Measurements from ENCODE around the gene TNFRSF11A.

Gene TNFRSF11A

DNA sequence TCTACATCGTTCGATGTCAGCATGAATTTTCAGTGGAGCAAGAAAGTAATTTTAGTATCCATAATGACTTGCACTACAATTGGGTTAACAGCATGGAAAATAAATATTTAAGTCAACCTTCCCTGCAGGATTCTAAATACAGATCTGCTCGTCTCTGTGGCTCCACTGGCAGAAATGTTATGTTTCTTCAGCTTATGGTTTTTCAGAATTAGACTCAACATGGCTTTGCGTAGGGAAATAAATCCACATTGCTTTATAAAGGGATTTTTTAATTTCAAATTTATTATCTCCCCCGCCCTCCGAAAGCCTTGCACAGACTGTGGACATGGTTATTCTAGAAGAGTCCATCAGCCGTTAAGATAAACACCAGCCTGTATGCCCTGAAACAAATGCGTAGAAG lies 18.2 kb downstream of the TNFRSF11A start:
- H3K36me3 ChIP-seq (replicated peaks in 1 of 2; ENCODE audit: control insufficient read depth in 2 of 2, insufficient read depth in 2 of 2, low read length in 2 of 2) = no peaks in the 10 kb centered on the region
- H2BK120ac ChIP-seq (ENCODE audit: low read depth, low read length) = no peak overlapping the region

DNA sequence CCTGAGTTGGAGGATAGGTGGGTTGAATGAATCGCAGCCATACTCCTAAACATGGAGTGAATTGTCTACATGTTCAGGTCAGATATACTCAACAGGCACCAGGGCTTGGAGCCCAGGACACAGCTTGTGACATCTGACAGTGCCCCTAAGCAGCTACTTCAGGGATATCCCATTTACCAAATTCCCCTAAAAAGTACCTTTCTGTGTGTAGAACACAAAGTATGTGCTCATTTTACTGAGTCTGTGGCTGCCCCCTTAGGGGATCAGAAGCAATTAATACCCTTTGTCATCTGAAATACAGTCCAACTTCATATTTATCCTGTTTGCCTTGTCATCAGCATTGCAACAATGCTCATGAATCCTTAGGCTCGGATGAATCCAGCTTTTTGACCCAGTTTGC lies 20.8 kb downstream of the TNFRSF11A start:
- H3K9me3 ChIP-seq (replicated peaks in 1 of 2; ENCODE audit: control insufficient read depth in 2 of 2, insufficient read depth in 1 of 2, low read depth in 1 of 2, low read length in 2 of 2) = no peaks in the 10 kb centered on the region
- no peak overlapping the region for H2AK5ac ChIP-seq (ENCODE audit: low read depth, low read length)
- WGBS, 2 donors (ENCODE audit: extremely low coverage in 2 of 2, insufficient read length in 2 of 2, insufficient replicate concordance in 1 of 2) = no CpG with 5 or more reads among the region's 2 CpGs
- H3K14ac ChIP-seq (ENCODE audit: low read length) = no peak overlapping the region
- H2BK12ac ChIP-seq (ENCODE audit: low read length) = no peak overlapping the region
- no peak overlapping the region for H3K9ac ChIP-seq (ENCODE audit: low read depth, low read length, poor library complexity)
- H3K4me2 ChIP-seq (ENCODE audit: insufficient read depth, low read length, poor library complexity, severe bottlenecking) = no peak overlapping the region
- H2BK5ac ChIP-seq (ENCODE audit: low read length) = no peak overlapping the region
- H3K23ac ChIP-seq (ENCODE audit: low read depth, low read length, poor library complexity) = no peak overlapping the region
- no peak overlapping the region for H2BK120ac ChIP-seq (ENCODE audit: low read depth, low read length)
- no peak overlapping the region for H3K27ac ChIP-seq (replicated peaks; ENCODE audit: low read length)
- no peak overlapping the region for H3K4me3 ChIP-seq (ENCODE audit: low read length in 2 of 2)
- no peak overlapping the region for H4K8ac ChIP-seq (ENCODE audit: low read depth, low read length)
- no peak overlapping the region for H2AFZ ChIP-seq (ENCODE audit: low read length)
- H3K18ac ChIP-seq (ENCODE audit: low read length) = no peak overlapping the region
- no peaks in the 10 kb centered on the region for H3K79me1 ChIP-seq (ENCODE audit: low read depth, low read length)
- H3K4ac ChIP-seq (ENCODE audit: low read length) = no peak overlapping the region
- H2BK15ac ChIP-seq (ENCODE audit: low read length) = no peak overlapping the region
- H3K36me3 ChIP-seq (replicated peaks in 1 of 2; ENCODE audit: control insufficient read depth in 2 of 2, insufficient read depth in 2 of 2, low read length in 2 of 2) = no peaks in the 10 kb centered on the region
- H4K91ac ChIP-seq (ENCODE audit: low read depth, low read length, poor library complexity) = no peak overlapping the region
- H3K27me3 ChIP-seq (ENCODE audit: control insufficient read depth in 3 of 3, insufficient read depth in 3 of 3, low read depth in 1 of 3, low read length in 3 of 3) = peaks cover 0 to 7% (median 0%) of the 10 kb centered on the region in 3 experiments
- H3K4me1 ChIP-seq (ENCODE audit: control insufficient read depth in 2 of 2, insufficient read depth in 1 of 2, low read depth in 1 of 2, low read length in 2 of 2) = peaks cover 9 to 12% of the 10 kb centered on the region in 2 donors
- DNase-seq (ENCODE audit: low spot score) = no peak

More for the DNA sequence above, 18.2 kb downstream of the TNFRSF11A start:
- H3K27me3 ChIP-seq (ENCODE audit: control insufficient read depth in 3 of 3, insufficient read depth in 3 of 3, low read depth in 1 of 3, low read length in 3 of 3) = peaks cover 0 to 9% (median 3%) of the 10 kb centered on the region in 3 experiments
- no peak overlapping the region for H2BK5ac ChIP-seq (ENCODE audit: low read length)
- no peak overlapping the region for H3K27ac ChIP-seq (replicated peaks; ENCODE audit: low read length)
- no peak overlapping the region for H2BK12ac ChIP-seq (ENCODE audit: low read length)
- no CpG with 5 or more reads among the region's 8 CpGs for WGBS, 2 donors (ENCODE audit: extremely low coverage in 2 of 2, insufficient read length in 2 of 2, insufficient replicate concordance in 1 of 2)
- no peak overlapping the region for H3K18ac ChIP-seq (ENCODE audit: low read length)
- H4K91ac ChIP-seq (ENCODE audit: low read depth, low read length, poor library complexity) = no peak overlapping the region
- no peak overlapping the region for H3K9ac ChIP-seq (ENCODE audit: low read depth, low read length, poor library complexity)
- H4K8ac ChIP-seq (ENCODE audit: low read depth, low read length) = no peak overlapping the region
- H3K9me3 ChIP-seq (replicated peaks in 1 of 2; ENCODE audit: control insufficient read depth in 2 of 2, insufficient read depth in 1 of 2, low read depth in 1 of 2, low read length in 2 of 2) = no peaks in the 10 kb centered on the region
- no peak overlapping the region for H3K4me2 ChIP-seq (ENCODE audit: insufficient read depth, low read length, poor library complexity, severe bottlenecking)
- no peak overlapping the region for H3K23ac ChIP-seq (ENCODE audit: low read depth, low read length, poor library complexity)
- DNase-seq (ENCODE audit: low spot score) = no peak
- H2AK5ac ChIP-seq (ENCODE audit: low read depth, low read length) = no peak overlapping the region
- no peak overlapping the region for H2AFZ ChIP-seq (ENCODE audit: low read length)
- no peak overlapping the region for H3K14ac ChIP-seq (ENCODE audit: low read length)
- no peak overlapping the region for H3K4ac ChIP-seq (ENCODE audit: low read length)
- no peak overlapping the region for H2BK15ac ChIP-seq (ENCODE audit: low read length)
- peaks cover 12 to 19% of the 10 kb centered on the region in 2 donors for H3K4me1 ChIP-seq (ENCODE audit: control insufficient read depth in 2 of 2, insufficient read depth in 1 of 2, low read depth in 1 of 2, low read length in 2 of 2)
- H3K79me1 ChIP-seq (ENCODE audit: low read depth, low read length) = no peaks in the 10 kb centered on the region
- no peak overlapping the region for H3K4me3 ChIP-seq (ENCODE audit: low read length in 2 of 2)

DNA sequence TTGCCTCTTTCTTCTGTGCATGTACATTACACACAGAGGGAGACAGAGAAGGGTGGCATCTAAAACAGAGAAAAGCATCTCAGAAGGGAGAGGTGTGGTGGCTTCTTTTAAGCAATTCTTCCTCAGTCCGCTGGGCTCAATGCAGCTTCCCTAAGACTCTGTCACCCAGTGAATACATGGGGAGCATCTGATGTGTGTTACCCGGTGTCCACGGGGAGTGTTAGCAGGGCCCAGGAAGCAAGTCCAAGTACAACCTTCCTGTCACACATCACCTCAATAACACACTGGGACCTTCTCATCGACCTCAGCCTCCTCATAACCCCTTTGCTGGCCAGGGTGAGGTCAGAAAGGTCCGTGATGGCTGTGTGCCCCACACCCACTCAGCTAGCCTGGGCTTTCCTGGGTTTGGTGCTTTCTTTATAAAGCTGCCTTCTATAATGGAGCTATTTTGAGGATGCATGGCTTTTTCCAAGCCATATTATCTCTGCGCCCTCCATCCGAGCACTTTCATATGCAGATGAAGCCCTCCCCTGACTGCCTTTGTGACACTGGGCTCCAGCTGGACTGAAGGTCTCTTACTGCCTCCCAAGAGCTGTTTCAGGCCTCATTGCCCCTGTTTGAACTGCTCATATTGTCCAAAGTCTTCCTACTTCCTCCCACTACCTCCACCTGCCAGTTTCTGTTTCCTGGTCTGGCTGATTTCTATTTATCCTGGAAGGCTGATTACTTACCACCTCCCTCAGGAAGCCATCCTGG lies 21.4 kb downstream of the TNFRSF11A start:
- no peak overlapping the region for H3K23ac ChIP-seq (ENCODE audit: low read depth, low read length, poor library complexity)
- no peaks in the 10 kb centered on the region for H3K36me3 ChIP-seq (replicated peaks in 1 of 2; ENCODE audit: control insufficient read depth in 2 of 2, insufficient read depth in 2 of 2, low read length in 2 of 2)
- peak overlapping the region; percentile 34 for H3K18ac ChIP-seq (ENCODE audit: low read length)
- H3K14ac ChIP-seq (ENCODE audit: low read length) = no peak overlapping the region
- H2AK5ac ChIP-seq (ENCODE audit: low read depth, low read length) = no peak overlapping the region
- H3K4me2 ChIP-seq (ENCODE audit: insufficient read depth, low read length, poor library complexity, severe bottlenecking) = no peak overlapping the region
- no peak overlapping the region for H2BK120ac ChIP-seq (ENCODE audit: low read depth, low read length)
- H3K79me1 ChIP-seq (ENCODE audit: low read depth, low read length) = no peaks in the 10 kb centered on the region
- H3K9ac ChIP-seq (ENCODE audit: low read depth, low read length, poor library complexity) = no peak overlapping the region
- H2AFZ ChIP-seq (ENCODE audit: low read length) = peak overlapping the region; percentile 47
- no peak overlapping the region for H3K4ac ChIP-seq (ENCODE audit: low read length)
- no peak overlapping the region for H3K27ac ChIP-seq (replicated peaks; ENCODE audit: low read length)
- H2BK15ac ChIP-seq (ENCODE audit: low read length) = no peak overlapping the region
- no peak overlapping the region for H4K91ac ChIP-seq (ENCODE audit: low read depth, low read length, poor library complexity)
- H3K4me3 ChIP-seq (ENCODE audit: low read length in 2 of 2) = no peak overlapping the region
- WGBS, 2 donors (ENCODE audit: extremely low coverage in 2 of 2, insufficient read length in 2 of 2, insufficient replicate concordance in 1 of 2) = no CpG with 5 or more reads among the region's 7 CpGs
- H2BK5ac ChIP-seq (ENCODE audit: low read length) = no peak overlapping the region
- peaks cover 9 to 12% of the 10 kb centered on the region in 2 donors for H3K4me1 ChIP-seq (ENCODE audit: control insufficient read depth in 2 of 2, insufficient read depth in 1 of 2, low read depth in 1 of 2, low read length in 2 of 2)
- no peaks in the 10 kb centered on the region for H3K9me3 ChIP-seq (replicated peaks in 1 of 2; ENCODE audit: control insufficient read depth in 2 of 2, insufficient read depth in 1 of 2, low read depth in 1 of 2, low read length in 2 of 2)
- no peak overlapping the region for H2BK12ac ChIP-seq (ENCODE audit: low read length)
- DNase-seq (ENCODE audit: low spot score) = no peak
- no peak overlapping the region for H4K8ac ChIP-seq (ENCODE audit: low read depth, low read length)
- H3K27me3 ChIP-seq (ENCODE audit: control insufficient read depth in 3 of 3, insufficient read depth in 3 of 3, low read depth in 1 of 3, low read length in 3 of 3) = peaks cover 0 to 3% (median 0%) of the 10 kb centered on the region in 3 experiments

DNA sequence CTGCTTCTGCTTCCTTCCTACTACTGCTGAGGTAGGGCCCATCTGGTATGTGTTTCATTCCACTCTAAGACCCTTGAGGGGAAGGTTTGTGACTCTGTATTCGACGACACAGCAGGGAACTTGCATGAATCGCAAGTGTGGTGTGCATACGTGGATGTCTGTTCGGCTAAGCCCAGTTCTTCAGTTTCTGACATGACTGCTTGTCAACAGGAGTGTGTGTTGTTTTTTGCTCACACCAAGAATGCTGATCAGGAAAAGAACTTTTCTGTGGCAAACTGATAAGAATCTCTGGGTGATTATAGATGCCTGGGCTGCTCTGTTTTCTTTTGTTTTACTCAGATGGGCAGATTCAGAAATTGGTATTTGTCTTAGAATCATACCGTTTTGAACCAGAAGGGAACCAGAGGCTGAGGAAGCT lies 22.0 kb downstream of the TNFRSF11A start:
- H2BK5ac ChIP-seq (ENCODE audit: low read length) = no peak overlapping the region
- no peak overlapping the region for H3K4ac ChIP-seq (ENCODE audit: low read length)
- H3K9ac ChIP-seq (ENCODE audit: low read depth, low read length, poor library complexity) = no peak overlapping the region
- H2BK120ac ChIP-seq (ENCODE audit: low read depth, low read length) = no peak overlapping the region
- no peak overlapping the region for H3K23ac ChIP-seq (ENCODE audit: low read depth, low read length, poor library complexity)
- H3K4me3 ChIP-seq (ENCODE audit: low read length in 2 of 2) = no peak overlapping the region
- no peak for DNase-seq (ENCODE audit: low spot score)
- no peak overlapping the region for H4K91ac ChIP-seq (ENCODE audit: low read depth, low read length, poor library complexity)
- H3K9me3 ChIP-seq (replicated peaks in 1 of 2; ENCODE audit: control insufficient read depth in 2 of 2, insufficient read depth in 1 of 2, low read depth in 1 of 2, low read length in 2 of 2) = no peaks in the 10 kb centered on the region
- no peak overlapping the region for H3K27ac ChIP-seq (replicated peaks; ENCODE audit: low read length)
- no peak overlapping the region for H3K14ac ChIP-seq (ENCODE audit: low read length)
- no peaks in the 10 kb centered on the region for H3K36me3 ChIP-seq (replicated peaks in 1 of 2; ENCODE audit: control insufficient read depth in 2 of 2, insufficient read depth in 2 of 2, low read length in 2 of 2)
- H4K8ac ChIP-seq (ENCODE audit: low read depth, low read length) = no peak overlapping the region
- no peak overlapping the region for H3K4me2 ChIP-seq (ENCODE audit: insufficient read depth, low read length, poor library complexity, severe bottlenecking)
- peaks cover 8 to 12% of the 10 kb centered on the region in 2 donors for H3K4me1 ChIP-seq (ENCODE audit: control insufficient read depth in 2 of 2, insufficient read depth in 1 of 2, low read depth in 1 of 2, low read length in 2 of 2)
- H3K79me1 ChIP-seq (ENCODE audit: low read depth, low read length) = no peaks in the 10 kb centered on the region
- no peak overlapping the region for H2BK12ac ChIP-seq (ENCODE audit: low read length)
- H2BK15ac ChIP-seq (ENCODE audit: low read length) = no peak overlapping the region
- no CpG with 5 or more reads among the region's 6 CpGs for WGBS, 2 donors (ENCODE audit: extremely low coverage in 2 of 2, insufficient read length in 2 of 2, insufficient replicate concordance in 1 of 2)
- peaks cover 0 to 3% (median 0%) of the 10 kb centered on the region in 3 experiments for H3K27me3 ChIP-seq (ENCODE audit: control insufficient read depth in 3 of 3, insufficient read depth in 3 of 3, low read depth in 1 of 3, low read length in 3 of 3)
- H3K18ac ChIP-seq (ENCODE audit: low read length) = no peak overlapping the region
- H2AFZ ChIP-seq (ENCODE audit: low read length) = peak overlapping the region; percentile 47
- no peak overlapping the region for H2AK5ac ChIP-seq (ENCODE audit: low read depth, low read length)

All from neuronal stem cell (in vitro differentiated cells).